GM19468 (cell line): ENCODE measurements around the gene STK17A.
A peak's percentile ranks its signal among the peaks of the same experiment; 100 is the strongest.

Experiments used
- ATAC-seq: cut with Tn5 transposase; IDR thresholded peaks from one replicate; pipeline ENCODE4 v1.9.1; 2021; ENCODE audit warnings: mild to moderate bottlenecking, moderate library complexity, moderate number of reproducible peaks; ENCODE audit not compliant: unreplicated experiment; ENCODE audit errors: extremely low read depth

Gene STK17A

GRCh38 chr7:43582503-43583423 lies at the start of gene STK17A:
TSS of gene STK17A (plus strand) at chr7:43583108. CDS start at chr7:43583244, 136 bp downstream.
- ATAC-seq = peak; percentile 50

GRCh38 chr7:43533801-43534479 lies 49.0 kb upstream of the STK17A start:
- no peak for ATAC-seq

- ATAC-seq = no peak
Measured at GRCh38 chr7:43535031-43535451, 47.9 kb upstream of the STK17A start.

- no peak for ATAC-seq
Measured at GRCh38 chr7:43535810-43536585, 46.9 kb upstream of the STK17A start.

- ATAC-seq = no peak
Measured at GRCh38 chr7:43536773-43537172, 46.1 kb upstream of the STK17A start.

GRCh38 chr7:43537765-43538403 lies 45.0 kb upstream of the STK17A start:
- no peak for ATAC-seq

GRCh38 chr7:43538404-43538771 lies 44.5 kb upstream of the STK17A start:
- ATAC-seq = no peak

GRCh38 chr7:43540471-43540870 lies 42.4 kb upstream of the STK17A start:
- no peak for ATAC-seq

- no peak for ATAC-seq
Measured at GRCh38 chr7:43542716-43543115, 40.2 kb upstream of the STK17A start.

GRCh38 chr7:43546231-43546630 lies 36.7 kb upstream of the STK17A start:
- ATAC-seq = no peak

GRCh38 chr7:43550427-43550826 lies 32.5 kb upstream of the STK17A start:
- ATAC-seq = no peak

GRCh38 chr7:43552122-43552521 lies 30.8 kb upstream of the STK17A start:
- no peak for ATAC-seq

- no peak for ATAC-seq
Measured at GRCh38 chr7:43553999-43554398, 28.9 kb upstream of the STK17A start.

GRCh38 chr7:43554423-43554822 lies 28.5 kb upstream of the STK17A start:
- ATAC-seq = no peak

- ATAC-seq = no peak
Measured at GRCh38 chr7:43557831-43558495, 24.9 kb upstream of the STK17A start.

- no peak for ATAC-seq
Measured at GRCh38 chr7:43559171-43559945, 23.6 kb upstream of the STK17A start.

GRCh38 chr7:43559946-43560335 lies 23.0 kb upstream of the STK17A start:
- no peak for ATAC-seq

GRCh38 chr7:43560742-43561330 lies 22.1 kb upstream of the STK17A start:
- no peak for ATAC-seq

GRCh38 chr7:43562383-43562782 lies 20.5 kb upstream of the STK17A start:
- ATAC-seq = no peak
